Omental fat pad (tissue), 4 donors: Measurements from ENCODE around the gene METRNL. TPM values are rescaled to one million over a fixed set of nuclear protein-coding genes. Genes with fewer than 3 reads are reported as not detected.

ENCODE experiments used
- ATAC-seq: fragments of 150-250 bp; one replicate; pipeline ENCODE4 v1.9.1; 2016; ENCODE audit warnings: mild to moderate bottlenecking, moderate library complexity; ENCODE audit not compliant: low FRiP score
- DNase-seq: peaks from one replicate; pipeline ENCODE4 v3.0.0-alpha.2; 2019; ENCODE audit warnings: low spot score
- total RNA-seq, 4 donors: library from RNA; depleted of rRNA; stranded (reverse); fragments of >200 nt; gene quantifications; one replicate each; pipeline ENCODE4 v1.1.0, GENCODE V29; 2016
- TF ChIP-seq, protein P1 (sequence below), 3 donors: fragments of 450-650 bp; IDR thresholded peaks; one replicate each; pipeline ENCODE4 v1.5.1; 2016 to 2017; ENCODE audit warnings: antibody characterized with exemption in 3 of 3, mild to moderate bottlenecking in 3 of 3, moderate library complexity in 2 of 3

METRNL gene
- total RNA-seq, 4 donors from 2014 or later, result 68.4 to 271 (median 99.9) TPM

DNA sequence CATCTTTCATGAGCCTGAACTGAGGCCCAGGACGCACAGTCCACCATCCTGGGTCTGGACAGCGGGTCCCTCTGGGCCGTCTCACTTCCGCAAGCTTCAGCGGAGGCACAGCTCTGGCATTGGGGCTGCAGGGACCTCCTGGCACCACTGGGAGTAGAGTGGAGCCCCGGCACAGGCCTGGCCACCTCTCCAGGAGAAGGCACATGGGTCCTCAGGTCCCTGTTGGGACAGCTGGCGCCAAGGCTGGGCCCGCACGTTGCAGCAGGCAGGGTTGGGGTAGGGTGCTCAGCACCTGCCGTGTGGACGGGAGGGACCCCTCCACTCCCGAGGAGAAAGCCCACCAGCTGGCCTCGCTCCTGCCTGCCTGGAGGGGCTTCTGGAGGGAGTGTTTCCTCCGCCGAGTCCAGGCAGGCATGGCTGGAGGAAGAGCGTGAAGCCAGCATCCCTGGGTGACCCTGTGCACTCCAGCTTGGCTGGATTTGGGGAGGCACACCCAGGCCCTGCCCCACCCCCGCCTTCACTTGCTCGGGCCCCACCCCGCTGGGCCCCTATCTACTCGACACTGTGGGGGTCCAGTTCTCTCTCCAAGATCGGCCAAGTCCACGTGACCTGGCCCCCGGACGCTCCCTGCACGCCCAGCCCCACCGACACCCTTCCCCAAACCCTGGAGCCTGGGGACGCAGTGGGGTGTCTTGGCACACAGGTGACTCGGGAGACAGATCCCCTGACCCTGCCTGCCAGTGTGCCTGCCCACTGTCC lies 6.6 kb upstream of the METRNL start:
- DNase-seq (no peak), ATAC-seq (no peak)

DNA sequence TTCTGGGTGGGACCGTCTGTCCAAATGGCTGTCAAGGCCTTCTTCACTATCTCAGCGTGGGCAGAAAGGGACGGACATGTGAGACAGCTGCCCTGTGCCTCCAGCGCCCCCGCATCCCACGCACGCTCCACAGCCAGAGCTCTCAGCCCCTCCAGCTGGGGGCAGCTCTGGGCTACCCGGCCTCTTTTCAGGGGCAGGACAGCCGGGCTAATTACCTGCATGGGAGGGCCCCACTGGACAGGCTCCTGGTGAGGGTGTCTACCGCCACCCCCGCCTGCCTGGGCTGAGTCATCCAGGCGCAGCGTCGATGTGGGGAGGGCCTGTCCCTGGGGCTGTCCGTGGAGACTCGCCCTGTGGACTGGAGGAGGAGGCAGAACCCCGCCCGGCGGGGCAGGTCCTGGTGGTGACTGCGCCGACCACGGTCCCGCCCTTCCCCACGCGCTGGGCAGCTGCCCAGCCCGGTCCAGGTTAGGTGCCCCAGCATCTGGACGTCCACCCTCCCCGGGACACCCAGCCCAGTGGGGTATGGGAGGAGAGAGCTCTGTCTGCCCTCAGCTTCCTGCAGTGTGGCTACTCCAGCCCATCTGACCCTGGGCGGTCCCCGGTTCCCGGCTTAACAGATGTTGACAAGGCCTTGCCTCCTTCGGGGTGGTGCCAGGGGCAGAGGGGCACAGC lies 5.9 kb upstream of the METRNL start:
- TF ChIP-seq, protein P1, sequence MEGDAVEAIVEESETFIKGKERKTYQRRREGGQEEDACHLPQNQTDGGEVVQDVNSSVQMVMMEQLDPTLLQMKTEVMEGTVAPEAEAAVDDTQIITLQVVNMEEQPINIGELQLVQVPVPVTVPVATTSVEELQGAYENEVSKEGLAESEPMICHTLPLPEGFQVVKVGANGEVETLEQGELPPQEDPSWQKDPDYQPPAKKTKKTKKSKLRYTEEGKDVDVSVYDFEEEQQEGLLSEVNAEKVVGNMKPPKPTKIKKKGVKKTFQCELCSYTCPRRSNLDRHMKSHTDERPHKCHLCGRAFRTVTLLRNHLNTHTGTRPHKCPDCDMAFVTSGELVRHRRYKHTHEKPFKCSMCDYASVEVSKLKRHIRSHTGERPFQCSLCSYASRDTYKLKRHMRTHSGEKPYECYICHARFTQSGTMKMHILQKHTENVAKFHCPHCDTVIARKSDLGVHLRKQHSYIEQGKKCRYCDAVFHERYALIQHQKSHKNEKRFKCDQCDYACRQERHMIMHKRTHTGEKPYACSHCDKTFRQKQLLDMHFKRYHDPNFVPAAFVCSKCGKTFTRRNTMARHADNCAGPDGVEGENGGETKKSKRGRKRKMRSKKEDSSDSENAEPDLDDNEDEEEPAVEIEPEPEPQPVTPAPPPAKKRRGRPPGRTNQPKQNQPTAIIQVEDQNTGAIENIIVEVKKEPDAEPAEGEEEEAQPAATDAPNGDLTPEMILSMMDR (IDR thresholded peaks at IDR 0.05), result no peak
- DNase-seq (no peak), ATAC-seq (peak; percentile 90)

More for the DNA sequence above, 6.6 kb upstream of the METRNL start:
- TF ChIP-seq, protein P1 (IDR thresholded peaks at IDR 0.05), result no peak

DNA sequence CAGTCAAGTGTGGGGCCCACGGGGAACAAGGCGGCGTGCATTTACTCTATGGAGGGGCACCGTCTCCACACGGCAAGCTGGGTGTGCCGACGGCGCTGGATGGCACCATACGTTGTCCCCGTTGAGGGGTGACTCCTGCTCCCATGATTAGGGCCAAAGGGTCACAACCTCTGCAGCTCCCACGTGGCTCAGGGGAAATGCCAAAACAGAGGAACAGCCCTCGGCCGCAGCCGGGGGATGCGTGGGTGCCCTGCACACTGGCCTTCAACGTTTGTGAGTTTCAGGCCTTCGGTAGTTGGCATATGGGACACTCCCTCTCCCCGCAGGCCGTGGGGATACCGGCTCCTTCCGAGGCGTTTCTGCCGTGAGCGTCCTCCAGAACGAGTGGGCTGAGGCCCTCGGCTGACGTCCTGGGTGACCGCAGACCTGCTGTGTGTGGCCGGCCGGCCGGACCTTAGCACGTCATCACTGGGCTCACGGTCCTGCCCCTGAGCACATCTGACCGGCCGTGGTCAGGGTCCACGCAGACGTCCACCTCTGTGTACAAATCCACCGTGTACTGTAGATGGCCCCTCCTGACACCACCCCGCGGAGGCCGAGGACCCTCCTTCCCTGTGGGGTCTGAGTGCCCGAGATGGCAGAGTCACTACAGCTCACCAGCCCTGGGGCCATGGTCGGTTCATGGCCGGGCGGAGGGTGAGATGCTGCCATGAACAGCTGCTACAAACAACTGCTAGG lies 4.8 kb upstream of the METRNL start:
- TF ChIP-seq, protein P1 (IDR thresholded peaks at IDR 0.05), result no peak
- no peak for ATAC-seq
- no peak for DNase-seq

DNA sequence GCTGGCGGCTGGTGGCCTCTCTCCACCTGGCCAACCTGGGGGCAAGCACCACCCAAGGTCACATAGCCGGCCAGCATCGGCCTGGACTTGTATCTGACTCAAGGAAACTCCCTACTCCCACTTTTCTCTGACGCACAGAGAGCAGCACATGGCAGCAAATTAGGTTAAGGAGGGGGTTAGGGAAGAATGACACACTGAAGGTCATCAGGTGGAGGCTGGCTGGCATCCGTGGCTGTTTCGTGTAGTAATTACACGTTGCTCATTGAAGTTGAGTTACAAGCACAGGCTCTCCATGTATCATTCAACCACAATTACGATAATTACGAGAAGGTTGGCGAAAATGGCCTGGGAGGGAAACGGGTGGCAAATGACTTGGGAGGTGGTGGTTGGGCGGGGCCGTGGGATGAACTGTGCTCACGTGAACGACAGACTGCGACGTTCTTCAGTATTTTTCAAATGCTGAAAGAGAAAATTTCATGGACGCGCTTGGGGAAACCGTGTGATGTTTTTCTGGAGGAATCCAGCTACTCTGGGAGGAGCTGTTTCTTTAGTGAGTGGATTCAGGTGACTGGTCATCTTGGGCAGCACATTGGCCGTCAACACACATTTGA lies 4.0 kb upstream of the METRNL start:
- TF ChIP-seq, protein P1 (IDR thresholded peaks at IDR 0.05), result no peak
- DNase-seq (no peak), ATAC-seq (no peak)

DNA sequence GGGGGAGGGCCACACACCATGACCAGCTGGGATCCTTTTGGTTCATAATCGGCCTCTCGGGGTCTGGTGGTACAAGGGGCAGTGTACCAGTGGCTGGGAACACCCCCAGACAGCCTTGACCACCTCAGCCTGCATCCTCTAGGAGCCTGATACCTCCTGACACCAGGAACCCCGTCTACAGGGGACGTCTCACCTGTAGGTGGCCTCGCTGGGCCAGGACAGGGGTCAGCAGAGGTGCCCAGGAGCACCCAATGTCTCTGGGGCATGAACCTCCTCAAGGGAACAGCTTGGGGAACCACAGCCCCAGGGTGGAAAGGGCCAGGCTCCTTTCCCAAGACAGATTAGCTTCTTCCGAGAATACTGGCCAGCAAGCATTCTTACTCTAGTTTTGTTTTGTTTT lies 2.5 kb upstream of the METRNL start:
- DNase-seq, result no peak
- no peak for ATAC-seq
- TF ChIP-seq, protein P1 (IDR thresholded peaks at IDR 0.05), result no peak

DNA sequence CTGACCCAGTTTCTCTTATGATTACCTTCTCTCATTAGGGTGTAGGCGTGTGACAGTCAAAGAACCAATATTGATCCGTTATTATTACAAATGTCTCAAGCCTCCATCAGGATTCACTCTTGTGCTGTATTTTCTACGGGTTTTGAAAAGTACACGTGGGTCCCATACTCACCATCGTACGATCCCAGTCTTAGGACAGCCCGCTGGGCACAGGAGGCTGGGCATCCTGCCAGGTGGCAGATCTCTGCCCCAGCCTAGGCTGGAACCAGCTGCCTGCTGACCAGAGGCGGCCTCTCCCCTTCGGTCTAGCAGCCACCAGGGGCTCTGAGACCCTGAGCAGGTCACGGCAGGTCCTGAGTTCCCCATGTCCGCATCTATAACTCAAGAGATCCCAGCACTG lies 2.0 kb upstream of the METRNL start:
- TF ChIP-seq, protein P1 (IDR thresholded peaks at IDR 0.05), result no peak
- ATAC-seq (no peak), DNase-seq (no peak)
